VCaP (cell line): ENCODE measurements around the gene ATXN1.
A peak's percentile ranks its signal among the peaks of the same experiment; 100 is the strongest.

Source experiments
- H3K27ac ChIP-seq: fragments of 450-650 bp; 2 replicates; pipeline ENCODE4 v1.5.1; 2017
- CTCF ChIP-seq: fragments of 450-650 bp; conservative IDR thresholded peaks from 2 replicates; pipeline ENCODE4 v1.5.1; 2017; ENCODE audit warnings: mild to moderate bottlenecking, moderate library complexity

ATXN1 gene

GRCh38 chr6:16722630-16723029 lies 38.6 kb downstream of the ATXN1 start:
- no peak for TF ChIP-seq CTCF
- peak overlapping the region; percentile 74 for H3K27ac ChIP-seq

GRCh38 chr6:16721977-16722376 lies 39.3 kb downstream of the ATXN1 start:
- H3K27ac ChIP-seq: peak overlapping the region; percentile 74
- no peak for TF ChIP-seq CTCF

GRCh38 chr6:16720861-16721260 lies 40.4 kb downstream of the ATXN1 start:
- no peak for TF ChIP-seq CTCF
- peak overlapping the region; percentile 74 for H3K27ac ChIP-seq

- TF ChIP-seq CTCF: no peak
- no peak overlapping the region for H3K27ac ChIP-seq
Observed at GRCh38 chr6:16719488-16719887, 41.8 kb downstream of the ATXN1 start.

GRCh38 chr6:16718356-16718755 lies 42.9 kb downstream of the ATXN1 start:
- no peak overlapping the region for H3K27ac ChIP-seq
- TF ChIP-seq CTCF: no peak

GRCh38 chr6:16717275-16717942 lies 43.9 kb downstream of the ATXN1 start:
- H3K27ac ChIP-seq: no peak overlapping the region

GRCh38 chr6:16716321-16716858 lies 44.9 kb downstream of the ATXN1 start:
- no peak overlapping the region for H3K27ac ChIP-seq
- no peak for TF ChIP-seq CTCF

More at GRCh38 chr6:16717275-16717942, 43.9 kb downstream of the ATXN1 start:
- no peak for TF ChIP-seq CTCF
